ENCODE measurements around the gene PEX7.
A peak's percentile ranks its signal among the peaks of the same experiment; 100 is the strongest.
"Not testable (repeated sequence)": the region's sequence is repeated elsewhere in the genome, so short reads cannot be mapped to it uniquely, and the experiment has no call there.

The PEX7 gene

GRCh38 chr6:136945711-136946121, 123.3 kb downstream of the PEX7 start:
- H2AK5ac ChIP-seq (ENCODE audit: low read length): no peak overlapping the region
- H3K23ac ChIP-seq (ENCODE audit: low read length): no peak overlapping the region
- H2BK5ac ChIP-seq (ENCODE audit: low read length): no peak overlapping the region
- no peak overlapping the region for H3K4me2 ChIP-seq (ENCODE audit: low read length)
- no CpG with 5 or more reads among the region's 4 CpGs for WGBS (ENCODE audit: extremely low coverage, insufficient coverage, low lambda C conversion rate)
- H3K36me3 ChIP-seq (ENCODE audit: control insufficient read depth, insufficient read depth, low read length): no peaks in the 10 kb centered on the region
- no peak overlapping the region for H3K4ac ChIP-seq (ENCODE audit: low read depth, low read length)
- H3K18ac ChIP-seq (ENCODE audit: low read length): no peak overlapping the region
- no peak overlapping the region for H3K4me3 ChIP-seq (ENCODE audit: low read length)
- H3K27me3 ChIP-seq (ENCODE audit: insufficient read depth, low read length, poor library complexity): no peaks in the 10 kb centered on the region
- H3K4me1 ChIP-seq (ENCODE audit: control insufficient read depth, low read depth, low read length): no peaks in the 10 kb centered on the region
- no peak overlapping the region for H4K8ac ChIP-seq (ENCODE audit: low read depth, low read length)
- H3K9ac ChIP-seq (ENCODE audit: low read length): no peak overlapping the region
- H2BK15ac ChIP-seq (replicated peaks; ENCODE audit: low read depth): no peak overlapping the region
- no peaks in the 10 kb centered on the region for H3K79me2 ChIP-seq (ENCODE audit: control insufficient read depth, insufficient read depth, low read length)
- H4K5ac ChIP-seq (ENCODE audit: low read length): no peak overlapping the region
- H2BK120ac ChIP-seq (ENCODE audit: low read depth, low read length): no peak overlapping the region
- H3K79me1 ChIP-seq (ENCODE audit: low read length): no peaks in the 10 kb centered on the region
- DNase-seq: no peak
- no peak overlapping the region for H3K27ac ChIP-seq (ENCODE audit: low read depth, low read length)
- H3K56ac ChIP-seq (ENCODE audit: low read length): no peak overlapping the region

GRCh38 chr6:136947037-136947436, 124.6 kb downstream of the PEX7 start:
- no CpG with 5 or more reads among the region's 9 CpGs for WGBS (ENCODE audit: extremely low coverage, insufficient coverage, low lambda C conversion rate)
- H3K9ac ChIP-seq (ENCODE audit: low read length): no peak overlapping the region

GRCh38 chr6:136949957-136950356, 127.6 kb downstream of the PEX7 start:
- H4K8ac ChIP-seq (ENCODE audit: low read depth, low read length); H3K79me1 ChIP-seq (ENCODE audit: low read length); H3K23ac ChIP-seq (ENCODE audit: low read length); H3K4ac ChIP-seq (ENCODE audit: low read depth, low read length); H3K56ac ChIP-seq (ENCODE audit: low read length); H2BK5ac ChIP-seq (ENCODE audit: low read length); H3K4me2 ChIP-seq (ENCODE audit: low read length); H3K4me1 ChIP-seq (ENCODE audit: control insufficient read depth, low read depth, low read length); H2BK15ac ChIP-seq (replicated peaks; ENCODE audit: low read depth); H2BK120ac ChIP-seq (ENCODE audit: low read depth, low read length); H3K27me3 ChIP-seq (ENCODE audit: insufficient read depth, low read length, poor library complexity); H3K36me3 ChIP-seq (ENCODE audit: control insufficient read depth, insufficient read depth, low read length); H4K5ac ChIP-seq (ENCODE audit: low read length); H3K79me2 ChIP-seq (ENCODE audit: control insufficient read depth, insufficient read depth, low read length); H3K18ac ChIP-seq (ENCODE audit: low read length); H3K4me3 ChIP-seq (ENCODE audit: low read length); H3K27ac ChIP-seq (ENCODE audit: low read depth, low read length); H3K9ac ChIP-seq (ENCODE audit: low read length); DNase-seq; H2AK5ac ChIP-seq (ENCODE audit: low read length): not testable (repeated sequence)
- WGBS (ENCODE audit: extremely low coverage, insufficient coverage, low lambda C conversion rate): no CpG with 5 or more reads among the region's 3 CpGs

More at GRCh38 chr6:136947037-136947436, 124.6 kb downstream of the PEX7 start:
- no peak overlapping the region for H3K23ac ChIP-seq (ENCODE audit: low read length)
- no peak overlapping the region for H3K4ac ChIP-seq (ENCODE audit: low read depth, low read length)
- H2BK15ac ChIP-seq (replicated peaks; ENCODE audit: low read depth): no peak overlapping the region
- no peaks in the 10 kb centered on the region for H3K4me1 ChIP-seq (ENCODE audit: control insufficient read depth, low read depth, low read length)
- H2BK5ac ChIP-seq (ENCODE audit: low read length): no peak overlapping the region
- no peaks in the 10 kb centered on the region for H3K36me3 ChIP-seq (ENCODE audit: control insufficient read depth, insufficient read depth, low read length)
- DNase-seq: peak; percentile 38
- no peak overlapping the region for H4K8ac ChIP-seq (ENCODE audit: low read depth, low read length)
- no peak overlapping the region for H3K27ac ChIP-seq (ENCODE audit: low read depth, low read length)
- H4K5ac ChIP-seq (ENCODE audit: low read length): no peak overlapping the region
- no peak overlapping the region for H3K4me3 ChIP-seq (ENCODE audit: low read length)
- H3K79me1 ChIP-seq (ENCODE audit: low read length): no peaks in the 10 kb centered on the region
- H3K4me2 ChIP-seq (ENCODE audit: low read length): no peak overlapping the region
- no peaks in the 10 kb centered on the region for H3K79me2 ChIP-seq (ENCODE audit: control insufficient read depth, insufficient read depth, low read length)
- no peak overlapping the region for H2BK120ac ChIP-seq (ENCODE audit: low read depth, low read length)
- no peaks in the 10 kb centered on the region for H3K27me3 ChIP-seq (ENCODE audit: insufficient read depth, low read length, poor library complexity)
- no peak overlapping the region for H3K56ac ChIP-seq (ENCODE audit: low read length)
- H2AK5ac ChIP-seq (ENCODE audit: low read length): no peak overlapping the region
- no peak overlapping the region for H3K18ac ChIP-seq (ENCODE audit: low read length)

GRCh38 chr6:136950436-136951126, 128.2 kb downstream of the PEX7 start:
- DNase-seq: no peak
- Histone ChIP-seq H3K18ac (ENCODE audit: low read length) (peak overlapping the region; percentile 30), H3K4ac (ENCODE audit: low read depth, low read length) (no peak overlapping the region), H4K8ac (ENCODE audit: low read depth, low read length) (no peak overlapping the region), H3K79me2 (ENCODE audit: control insufficient read depth, insufficient read depth, low read length) (no peaks in the 10 kb centered on the region), H3K23ac (ENCODE audit: low read length) (no peak overlapping the region), H3K27me3 (ENCODE audit: insufficient read depth, low read length, poor library complexity) (no peaks in the 10 kb centered on the region), H4K5ac (ENCODE audit: low read length) (no peak overlapping the region), H3K4me2 (ENCODE audit: low read length) (no peak overlapping the region), H3K9ac (ENCODE audit: low read length) (no peak overlapping the region), H3K27ac (ENCODE audit: low read depth, low read length) (no peak overlapping the region), H3K56ac (ENCODE audit: low read length) (no peak overlapping the region), H3K4me1 (ENCODE audit: control insufficient read depth, low read depth, low read length) (no peaks in the 10 kb centered on the region), H2AK5ac (ENCODE audit: low read length) (no peak overlapping the region), H2BK5ac (ENCODE audit: low read length) (no peak overlapping the region), H3K4me3 (ENCODE audit: low read length) (no peak overlapping the region), H3K79me1 (ENCODE audit: low read length) (no peaks in the 10 kb centered on the region), H3K36me3 (ENCODE audit: control insufficient read depth, insufficient read depth, low read length) (no peaks in the 10 kb centered on the region), H2BK15ac (replicated peaks; ENCODE audit: low read depth) (peak overlapping the region; percentile 42), H2BK120ac (ENCODE audit: low read depth, low read length) (no peak overlapping the region)
- WGBS (ENCODE audit: extremely low coverage, insufficient coverage, low lambda C conversion rate): no CpG with 5 or more reads among the region's 4 CpGs

GRCh38 chr6:136952714-136953260, 130.4 kb downstream of the PEX7 start:
- no peak for DNase-seq
- no peaks in the 10 kb centered on the region for H3K79me2 ChIP-seq (ENCODE audit: control insufficient read depth, insufficient read depth, low read length)
- H4K8ac ChIP-seq (ENCODE audit: low read depth, low read length): no peak overlapping the region
- no peak overlapping the region for H2BK15ac ChIP-seq (replicated peaks; ENCODE audit: low read depth)
- no peak overlapping the region for H3K4me2 ChIP-seq (ENCODE audit: low read length)
- H3K4ac ChIP-seq (ENCODE audit: low read depth, low read length): no peak overlapping the region
- H3K9ac ChIP-seq (ENCODE audit: low read length): no peak overlapping the region
- no peak overlapping the region for H2BK5ac ChIP-seq (ENCODE audit: low read length)
- no peak overlapping the region for H4K5ac ChIP-seq (ENCODE audit: low read length)
- no peak overlapping the region for H2BK120ac ChIP-seq (ENCODE audit: low read depth, low read length)
- H3K27ac ChIP-seq (ENCODE audit: low read depth, low read length): no peak overlapping the region
- H3K4me1 ChIP-seq (ENCODE audit: control insufficient read depth, low read depth, low read length): no peaks in the 10 kb centered on the region
- no peaks in the 10 kb centered on the region for H3K79me1 ChIP-seq (ENCODE audit: low read length)
- no peak overlapping the region for H3K23ac ChIP-seq (ENCODE audit: low read length)
- no peaks in the 10 kb centered on the region for H3K36me3 ChIP-seq (ENCODE audit: control insufficient read depth, insufficient read depth, low read length)
- H3K18ac ChIP-seq (ENCODE audit: low read length): no peak overlapping the region
- no peaks in the 10 kb centered on the region for H3K27me3 ChIP-seq (ENCODE audit: insufficient read depth, low read length, poor library complexity)
- no CpG with 5 or more reads among the region's 7 CpGs for WGBS (ENCODE audit: extremely low coverage, insufficient coverage, low lambda C conversion rate)
- H3K4me3 ChIP-seq (ENCODE audit: low read length): no peak overlapping the region
- no peak overlapping the region for H3K56ac ChIP-seq (ENCODE audit: low read length)
- no peak overlapping the region for H2AK5ac ChIP-seq (ENCODE audit: low read length)

- Histone ChIP-seq H3K18ac (ENCODE audit: low read length) (no peak overlapping the region), H4K8ac (ENCODE audit: low read depth, low read length) (no peak overlapping the region), H3K36me3 (ENCODE audit: control insufficient read depth, insufficient read depth, low read length) (no peaks in the 10 kb centered on the region), H2AK5ac (ENCODE audit: low read length) (no peak overlapping the region), H3K79me1 (ENCODE audit: low read length) (no peaks in the 10 kb centered on the region), H3K4ac (ENCODE audit: low read depth, low read length) (no peak overlapping the region), H3K4me1 (ENCODE audit: control insufficient read depth, low read depth, low read length) (peaks cover 7% of the 10 kb centered on the region), H3K27ac (ENCODE audit: low read depth, low read length) (no peak overlapping the region), H3K4me3 (ENCODE audit: low read length) (no peak overlapping the region), H3K27me3 (ENCODE audit: insufficient read depth, low read length, poor library complexity) (no peaks in the 10 kb centered on the region), H3K23ac (ENCODE audit: low read length) (no peak overlapping the region), H2BK15ac (replicated peaks; ENCODE audit: low read depth) (no peak overlapping the region), H2BK120ac (ENCODE audit: low read depth, low read length) (no peak overlapping the region), H2BK5ac (ENCODE audit: low read length) (no peak overlapping the region), H3K9ac (ENCODE audit: low read length) (no peak overlapping the region), H4K5ac (ENCODE audit: low read length) (no peak overlapping the region), H3K4me2 (ENCODE audit: low read length) (no peak overlapping the region), H3K79me2 (ENCODE audit: control insufficient read depth, insufficient read depth, low read length) (no peaks in the 10 kb centered on the region), H3K56ac (ENCODE audit: low read length) (no peak overlapping the region)
- no CpG with 5 or more reads among the region's 3 CpGs for WGBS (ENCODE audit: extremely low coverage, insufficient coverage, low lambda C conversion rate)
- DNase-seq: no peak
Observed at GRCh38 chr6:136955123-136955522, 132.7 kb downstream of the PEX7 start.

Data from mesendoderm (in vitro differentiated cells).